M059J (cell line): ENCODE results near the gene NR2F6. TPM values are rescaled to one million over a fixed set of nuclear protein-coding genes. Genes with fewer than 3 reads are reported as not detected.

Source experiments
- total RNA-seq: library from RNA; depleted of rRNA; stranded (reverse); fragments of >200 nt; shearing (Covaris generic); gene quantifications from 2 replicates; pipeline ENCODE4 v1.2.3, GENCODE V29; 2014; rRNA removed

NR2F6 gene
- total RNA-seq, 1 experiment from 2014 or later, result 56.4 TPM

Other genes with a start within 250 kb of the NR2F6 start
- gene CPAMD8, start 219.1 kb downstream of the NR2F6 start, total RNA-seq, result not detected in 2 replicates
- 20.9 and 23.7 TPM in 2 replicates for gene HAUS8, start 170.5 kb downstream of the NR2F6 start, total RNA-seq
- gene MYO9B, start 170.1 kb downstream of the NR2F6 start, total RNA-seq, result 33.0 and 57.0 TPM in 2 replicates
- 17.9 and 18.1 TPM in 2 replicates for gene USE1, start 30.6 kb downstream of the NR2F6 start, total RNA-seq
- 7.9 and 9.7 TPM in 2 replicates for gene OCEL1, start 19.7 kb downstream of the NR2F6 start, total RNA-seq
- not detected in 2 replicates for gene USHBP1, start 18.8 kb upstream of the NR2F6 start, total RNA-seq
- gene BABAM1, start 21.5 kb upstream of the NR2F6 start, total RNA-seq, result 121 and 122 TPM in 2 replicates
- 0.69 and 0.71 TPM in 2 replicates for gene ANKLE1, start 36.0 kb upstream of the NR2F6 start, total RNA-seq
- 19.1 and 30.2 TPM in 2 replicates for gene ABHD8, start 57.5 kb upstream of the NR2F6 start, total RNA-seq
- 73.2 and 83.3 TPM in 2 replicates for gene MRPL34, start 60.0 kb upstream of the NR2F6 start, total RNA-seq
- gene DDA1, start 63.6 kb upstream of the NR2F6 start, total RNA-seq, result 40.5 and 50.3 TPM in 2 replicates
- 3.5 and 5.6 TPM in 2 replicates for gene ANO8, start 88.9 kb upstream of the NR2F6 start, total RNA-seq
- 9.6 and 16.8 TPM in 2 replicates for gene GTPBP3, start 91.6 kb upstream of the NR2F6 start, total RNA-seq
- 0.05 TPM in 1 of 2 replicates, not detected in the other for gene PLVAP, start 131.4 kb upstream of the NR2F6 start, total RNA-seq
- 0.47 TPM in 1 of 2 replicates, not detected in the other for gene CCDC194, start 148.3 kb upstream of the NR2F6 start, total RNA-seq
- gene BST2, start 159.7 kb upstream of the NR2F6 start, total RNA-seq, result 490 and 600 TPM in 2 replicates
- 144 and 151 TPM in 2 replicates for gene MVB12A, start 174.1 kb upstream of the NR2F6 start, total RNA-seq
- gene TMEM221, start 202.7 kb upstream of the NR2F6 start, total RNA-seq, result 0.25 TPM in 1 of 2 replicates, not detected in the other
- gene NXNL1, start 215.0 kb upstream of the NR2F6 start, total RNA-seq, result not detected in 2 replicates
- gene SLC27A1, start 224.6 kb upstream of the NR2F6 start, total RNA-seq, result 4.8 and 12.2 TPM in 2 replicates